HepG2 (cell line): Measurements from ENCODE around the gene MAIP1. TPM values are rescaled to one million over a fixed set of nuclear protein-coding genes. Genes with fewer than 3 reads are reported as not detected.

Source experiments
- ATAC-seq: fragments of 200-7000 bp; cut with Tn5 transposase; 3 replicates; pipeline ENCODE4 v1.9.1; 2020; ENCODE audit warnings: mild to moderate bottlenecking, moderate library complexity
- BruUV-seq: library from RNA; stranded (reverse); fragments of 400-500 nt; replicated peaks from 2 replicates; lab custom pipeline; 2021; lab: Mats Ljungman, UMichigan
- CTCF ChIA-PET: fragments of 300-600 bp; formaldehyde crosslinking; extraction: SDS; loops from one replicate; lab custom pipeline; 2021; ENCODE audit warnings: low total read pairs, inconsistent platforms, low intra/inter-chr PET ratio; lab: Yijun Ruan, JAX
- POLR2A ChIA-PET: fragments of 350-600 bp; sonication (Branson Sonifier 250); formaldehyde crosslinking; loops from one replicate; lab custom pipeline; 2020; ENCODE audit warnings: antibody characterized with exemption, inconsistent platforms; lab: Yijun Ruan, JAX
- DNase-seq: peaks from one replicate; pipeline ENCODE4 v3.0.0-alpha.2; 2015; ENCODE audit warnings: low spot score
- FAIRE-seq: peaks from 3 replicates; lab custom pipeline; 2011; peaks lifted over from hg19 to GRCh38; lab: Jason Lieb, UNC
- H2AFZ ChIP-seq: one replicate; pipeline ENCODE4 v1.6.1; 2011; ENCODE audit warnings: low read length, inconsistent platforms
- H3K27ac ChIP-seq: fragments of 300-600 bp; 3 replicates; pipeline ENCODE4 v1.8.0; 2011; ENCODE audit warnings: mixed run types, mild to moderate bottlenecking, mixed read lengths, low read length, inconsistent platforms; ENCODE audit not compliant: insufficient read depth; ENCODE audit errors: extremely low read length
- H3K27me3 ChIP-seq, 2 experiments: fragments of 200-600 bp in 1 of 2; 2 replicates in 1 of 2; 3 replicates in 1 of 2; pipeline versions ENCODE4 v1.6.0 to v1.8.0; 2011; ENCODE audit warnings: low read length in 2 of 2, mild to moderate bottlenecking in 2 of 2, moderate library complexity in 2 of 2, inconsistent platforms in 1 of 2; ENCODE audit not compliant: insufficient read depth in 2 of 2, control insufficient read depth in 1 of 2
- H3K36me3 ChIP-seq, 2 experiments: fragments of 200-600 bp in 1 of 2; replicated peaks in 1 of 2; 2 replicates in 1 of 2; 3 replicates in 1 of 2; pipeline versions ENCODE4 v1.5.1 to v1.8.0; 2011; ENCODE audit warnings: low read length in 2 of 2, inconsistent platforms in 1 of 2; ENCODE audit not compliant: insufficient read depth in 2 of 2, control insufficient read depth in 1 of 2
- H3K4me1 ChIP-seq: 2 replicates; pipeline ENCODE4 v1.5.1; 2012; ENCODE audit warnings: low read length, inconsistent platforms; ENCODE audit not compliant: insufficient read depth
- H3K4me2 ChIP-seq: 2 replicates; pipeline ENCODE4 v1.6.0; 2011; ENCODE audit warnings: low read depth, low read length, inconsistent platforms
- H3K4me3 ChIP-seq, 3 experiments: fragments of 200-600 bp in 1 of 3; sonication (generic), shearing (Covaris generic) in 1 of 3; replicated peaks in 1 of 3; 2 replicates each; pipeline ENCODE4 v1.5.1; 2011 to 2016; ENCODE audit warnings: low read length in 3 of 3, inconsistent platforms in 2 of 3, low read depth in 2 of 3, mild to moderate bottlenecking in 2 of 3, control low read depth in 1 of 3, mixed read lengths in 1 of 3; ENCODE audit not compliant: insufficient read depth in 1 of 3
- H3K79me2 ChIP-seq: one replicate; pipeline ENCODE4 v1.6.1; 2011; ENCODE audit warnings: low read length, inconsistent platforms; ENCODE audit not compliant: insufficient read depth
- H3K9ac ChIP-seq: 2 replicates; pipeline ENCODE4 v1.6.0; 2011; ENCODE audit warnings: mild to moderate bottlenecking, low read depth, low read length, inconsistent platforms; ENCODE audit not compliant: insufficient read depth
- H3K9me3 ChIP-seq: 2 replicates; pipeline ENCODE4 v1.5.1; 2012; ENCODE audit warnings: mild to moderate bottlenecking, low read length
- H4K20me1 ChIP-seq: 2 replicates; pipeline ENCODE4 v1.6.0; 2011; ENCODE audit warnings: inconsistent platforms, mild to moderate bottlenecking, low read length, moderate library complexity; ENCODE audit not compliant: insufficient read depth
- ATF7 ChIP-seq, 2 experiments: fragments of 450-650 bp in 1 of 2; sonication (generic) in 1 of 2; formaldehyde crosslinking in 1 of 2; IDR thresholded peaks; 2 replicates each; pipeline versions ENCODE4 v1.4.0 to v1.6.1; 2016 to 2020; ENCODE audit warnings: antibody characterized with exemption in 1 of 2, mild to moderate bottlenecking in 1 of 2, missing genetic modification reagents in 1 of 2
- LCORL ChIP-seq, 2 experiments: fragments of 450-650 bp in 1 of 2; sonication (generic) in 1 of 2; formaldehyde crosslinking in 1 of 2; IDR thresholded peaks; 2 replicates each; pipeline versions ENCODE4 v1.5.0 to v1.6.1; 2017 to 2020; ENCODE audit warnings: antibody characterized with exemption in 1 of 2, missing genetic modification reagents in 1 of 2
- TOE1 ChIP-seq: sonication (generic); formaldehyde crosslinking; IDR thresholded peaks from 2 replicates; pipeline ENCODE4 v1.4.0; 2020; ENCODE audit warnings: mild to moderate bottlenecking, missing genetic modification reagents
- ZFP37 ChIP-seq: sonication (generic); formaldehyde crosslinking; IDR thresholded peaks from 2 replicates; pipeline ENCODE4 v1.4.0; 2020; ENCODE audit warnings: missing genetic modification reagents, borderline replicate concordance
- ZNF235 ChIP-seq: sonication (generic); formaldehyde crosslinking; IDR thresholded peaks from 2 replicates; pipeline ENCODE4 v1.8.1; 2023; ENCODE audit warnings: mild to moderate bottlenecking, missing genetic modification reagents, borderline replicate concordance
- ZNF263 ChIP-seq: sonication (generic); formaldehyde crosslinking; IDR thresholded peaks from 2 replicates; pipeline ENCODE4 v1.4.0; 2020; ENCODE audit warnings: missing genetic modification reagents
- ZNF274 ChIP-seq: sonication (generic); formaldehyde crosslinking; IDR thresholded peaks from 2 replicates; pipeline ENCODE4 v1.5.1; 2020; ENCODE audit warnings: mild to moderate bottlenecking, missing genetic modification reagents
- ZNF335 ChIP-seq: sonication (generic); formaldehyde crosslinking; IDR thresholded peaks from 2 replicates; pipeline ENCODE4 v1.4.0; 2020; ENCODE audit warnings: missing genetic modification reagents
- ZNF501 ChIP-seq: sonication (generic); formaldehyde crosslinking; IDR thresholded peaks from 2 replicates; pipeline ENCODE4 v1.5.1; 2020; ENCODE audit warnings: mild to moderate bottlenecking, moderate library complexity, missing genetic modification reagents
- ZNF563 ChIP-seq: sonication (generic); formaldehyde crosslinking; IDR thresholded peaks from 2 replicates; pipeline ENCODE4 v1.8.0; 2022; ENCODE audit warnings: mild to moderate bottlenecking, moderate library complexity, missing genetic modification reagents
- ZNF672 ChIP-seq: sonication (generic); formaldehyde crosslinking; IDR thresholded peaks from 2 replicates; pipeline ENCODE4 v1.8.1; 2022; ENCODE audit warnings: missing genetic modification reagents
- WGBS: methylation state at CpG from one replicate; pipeline ENCODE4 v1.1.6; 2017; ENCODE audit warnings: low lambda C conversion rate; 5-methylcytosine and 5-hydroxymethylcytosine counted together
- in situ Hi-C: cut with HindIII; loops from 2 replicates; pipeline ENCODE4 v1.10.0; 2017; ENCODE audit warnings: low pct_unique_long_range_greater_than_20kb; ENCODE audit not compliant: extremely low pct_ligation_motif_present
- intact Hi-C: fragments of 100-400 bp; cut with micrococcal nuclease; formaldehyde crosslinking; loops from one replicate; pipeline ENCODE4 v1.10.0; 2022; ENCODE audit not compliant: unreplicated experiment
- polyA plus RNA-seq, 8 experiments: library from polyadenylated mRNA; depleted of rRNA in 3 of 8; stranded (reverse) in 7 of 8; unstranded in 1 of 8; fragments of >200 nt; fragmentation: Illumina TruSeq in 4 of 8; extraction: Trizol in 4 of 8; gene quantifications; 2 replicates each; pipeline versions ENCODE4 v1.2.1 to v1.2.3, GENCODE V29; 2011 to 2016; ENCODE audit warnings: low read depth in 4 of 8, missing spikeins in 1 of 8, mixed read lengths in 1 of 8; ENCODE audit not compliant: insufficient read depth in 1 of 8
- total RNA-seq, 5 experiments: library from RNA; depleted of rRNA; stranded (reverse); fragments of >200 nt; fragmentation: Illumina TruSeq; extraction: Trizol; gene quantifications; 2 replicates each; pipeline ENCODE4 v1.2.3, GENCODE V29; 2016; ENCODE audit warnings: low read depth in 1 of 5
- TF ChIP-seq, protein P1 (sequence below): IDR thresholded peaks from 2 replicates; pipeline ENCODE4 v1.6.1; 2016; ENCODE audit warnings: low read depth, control low read depth
- TF ChIP-seq, protein P2 (sequence below): sonication (generic); formaldehyde crosslinking; IDR thresholded peaks from 2 replicates; pipeline ENCODE4 v1.8.0; 2022; ENCODE audit warnings: mild to moderate bottlenecking, missing genetic modification reagents, moderate library complexity

The MAIP1 gene
- total and polyA plus RNA-seq, 2 of the 13 experiments (the other 11 are each of a cell fraction or from before 2014, with no cell fraction given): 22.3 to 72.9 TPM

DNA sequence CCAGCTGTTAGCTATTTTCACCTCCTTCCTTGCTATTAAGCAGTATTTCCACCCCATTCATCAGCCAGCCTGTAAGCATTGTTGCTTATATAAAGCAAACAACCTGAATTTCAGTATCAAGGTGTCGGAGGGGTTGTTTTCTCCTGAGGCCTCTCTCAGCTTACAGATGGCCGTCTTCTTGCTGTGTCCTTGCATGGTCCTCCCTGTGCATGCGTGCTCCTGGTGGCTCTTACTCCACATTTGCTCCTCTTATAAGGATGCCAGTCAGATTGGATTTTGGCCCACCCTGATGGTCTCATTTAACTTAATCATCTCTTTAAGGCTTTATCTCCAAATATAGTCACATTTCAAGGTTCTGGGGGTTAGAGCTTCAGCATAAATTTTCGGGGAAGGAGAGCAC lies 2.6 kb downstream of the MAIP1 start:
- Histone ChIP-seq H3K36me3 (peaks cover 7 to 52% of the 10 kb centered on the region in 2 experiments; a peak in 4 of 5 replicates), H3K27me3 (no peaks in the 10 kb centered on the region; a peak in 1 of 5 replicates), H3K4me1 (peaks cover 38% of the 10 kb centered on the region), H3K9ac (no peak overlapping the region), H3K79me2 (peaks cover 55% of the 10 kb centered on the region), H4K20me1 (peaks cover 9% of the 10 kb centered on the region), H3K4me3 (peak overlapping the region in 1 of 3 experiments; percentile 94; a peak in 1 of 6 replicates), H3K4me2 (peak overlapping the region; percentile 90), H3K9me3 (no peaks in the 10 kb centered on the region), H2AFZ (no peak overlapping the region), H3K27ac (no peak overlapping the region)
- in situ Hi-C loops: loop anchor here (25.0 kb wide), 1 partner anchor 854 kb away; the partner anchor contains the start of gene BZW1
- no peak for ATAC-seq
- no peak for DNase-seq
- BruUV-seq: no TSS peak
- no peak for TF ChIP-seq ZNF563 (CRISPR knock-in tag)
- TF ChIP-seq LCORL (IDR thresholded peaks at IDR 0.05): no peak
- 0 out of 2 replicates have a peak, but pooled peaks have one; percentile 8 for TF ChIP-seq LCORL (CRISPR knock-in tag; IDR thresholded peaks at IDR 0.05)
- TF ChIP-seq ZNF263: peak; percentile 67; the same call in 1 of the 2 replicates
- 96% methylated on average over 4 of the region's 4 CpGs for WGBS
- ChIA-PET POLR2A (no interaction called here), CTCF (no interaction called here)
- FAIRE-seq: no peak
- intact Hi-C loops: no loop called here

DNA sequence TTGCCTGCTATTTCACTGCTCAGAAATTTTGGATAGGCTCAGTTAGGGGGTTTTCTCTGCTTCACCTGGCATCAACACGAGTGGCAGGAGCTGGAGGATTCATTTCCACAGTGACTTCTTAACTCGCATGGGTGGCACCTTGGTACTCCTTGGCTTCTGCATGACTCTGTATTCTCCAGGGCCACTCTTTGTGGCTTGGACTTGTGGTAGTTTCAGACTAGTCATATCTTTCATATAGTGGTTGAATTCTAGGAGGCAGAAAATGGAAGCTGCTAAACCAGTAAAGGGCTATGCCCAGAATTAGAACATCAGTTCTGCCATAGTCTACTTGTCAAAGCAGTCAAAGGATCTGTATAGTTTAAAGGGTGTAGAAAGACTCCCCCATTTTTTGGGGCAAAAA lies 6.8 kb downstream of the MAIP1 start:
- ChIA-PET CTCF (no interaction called here), POLR2A (no interaction called here)
- no peak for TF ChIP-seq ZNF335 (CRISPR knock-in tag)
- no peak for TF ChIP-seq ZNF672 (CRISPR knock-in tag)
- TF ChIP-seq ZNF235 (CRISPR knock-in tag): no peak
- no peak for TF ChIP-seq ZNF501 (CRISPR knock-in tag)
- TF ChIP-seq ATF7 (IDR thresholded peaks at IDR 0.05): no peak
- no peak for TF ChIP-seq ATF7 (CRISPR knock-in tag; IDR thresholded peaks at IDR 0.05)
- no peak for TF ChIP-seq ZNF274
- no peak for TF ChIP-seq TOE1
- TF ChIP-seq, protein P1, sequence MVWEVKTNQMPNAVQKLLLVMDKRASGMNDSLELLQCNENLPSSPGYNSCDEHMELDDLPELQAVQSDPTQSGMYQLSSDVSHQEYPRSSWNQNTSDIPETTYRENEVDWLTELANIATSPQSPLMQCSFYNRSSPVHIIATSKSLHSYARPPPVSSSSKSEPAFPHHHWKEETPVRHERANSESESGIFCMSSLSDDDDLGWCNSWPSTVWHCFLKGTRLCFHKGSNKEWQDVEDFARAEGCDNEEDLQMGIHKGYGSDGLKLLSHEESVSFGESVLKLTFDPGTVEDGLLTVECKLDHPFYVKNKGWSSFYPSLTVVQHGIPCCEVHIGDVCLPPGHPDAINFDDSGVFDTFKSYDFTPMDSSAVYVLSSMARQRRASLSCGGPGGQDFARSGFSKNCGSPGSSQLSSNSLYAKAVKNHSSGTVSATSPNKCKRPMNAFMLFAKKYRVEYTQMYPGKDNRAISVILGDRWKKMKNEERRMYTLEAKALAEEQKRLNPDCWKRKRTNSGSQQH (CRISPR knock-in tag): no peak
- TF ChIP-seq, protein P2, sequence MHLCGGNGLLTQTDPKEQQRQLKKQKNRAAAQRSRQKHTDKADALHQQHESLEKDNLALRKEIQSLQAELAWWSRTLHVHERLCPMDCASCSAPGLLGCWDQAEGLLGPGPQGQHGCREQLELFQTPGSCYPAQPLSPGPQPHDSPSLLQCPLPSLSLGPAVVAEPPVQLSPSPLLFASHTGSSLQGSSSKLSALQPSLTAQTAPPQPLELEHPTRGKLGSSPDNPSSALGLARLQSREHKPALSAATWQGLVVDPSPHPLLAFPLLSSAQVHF: no peak
- TF ChIP-seq ZFP37 (CRISPR knock-in tag): no peak
- H3K27ac ChIP-seq: no peak overlapping the region
- H3K4me3 ChIP-seq: no peak overlapping the region
- H3K9ac ChIP-seq: no peak overlapping the region
- FAIRE-seq (no peak), DNase-seq (no peak), ATAC-seq (no peak)
- H4K20me1 ChIP-seq: peaks cover 9% of the 10 kb centered on the region; the same call in 1 of the 2 replicates
- no TSS peak for BruUV-seq
- intact Hi-C loops: no loop called here
- in situ Hi-C loops: loop anchor here (25.0 kb wide), 1 partner anchor 850 kb away; the partner anchor contains the start of gene BZW1
- 98% methylated on average over 2 of the region's 2 CpGs for WGBS
- no peak overlapping the region for H3K4me2 ChIP-seq
- H3K4me1 ChIP-seq: peaks cover 18% of the 10 kb centered on the region
- H3K9me3 ChIP-seq: no peaks in the 10 kb centered on the region
- no peaks in the 10 kb centered on the region for H3K27me3 ChIP-seq
- peaks cover 15% of the 10 kb centered on the region for H3K79me2 ChIP-seq
- peaks cover 10 to 74% of the 10 kb centered on the region in 2 experiments for H3K36me3 ChIP-seq
- no peak overlapping the region for H2AFZ ChIP-seq
